ENCODE results near the gene PCDH19. TPM values are rescaled to one million over a fixed set of nuclear protein-coding genes. Genes with fewer than 3 reads are reported as not detected.
"Not testable (repeated sequence)": the region's sequence is repeated elsewhere in the genome, so short reads cannot be mapped to it uniquely, and the experiment has no call there.

Gene PCDH19
- total RNA-seq, result 1.7 and 2.7 TPM in 2 replicates
- long read RNA-seq, full-length matches to known transcripts, result 1 of 2 reads
- long read RNA-seq, partial matches to known transcripts, result 0 of 2 reads
- long read RNA-seq, other reads (novel, unspliced or antisense), result 1 of 2 reads

- Mint-ChIP-seq H3K27me3 (ENCODE audit: unreplicated experiment) (peaks cover 52% of the 10 kb centered on the region), H3K4me1 (ENCODE audit: unreplicated experiment) (peaks cover 13% of the 10 kb centered on the region), H3K36me3 (ENCODE audit: unreplicated experiment) (no peaks in the 10 kb centered on the region), H3K4me3 (ENCODE audit: unreplicated experiment) (peak within 1 kb of the TSS; percentile 82), H3K27ac (ENCODE audit: unreplicated experiment) (no peak within 1 kb of the TSS), H3K9me3 (ENCODE audit: unreplicated experiment) (no peaks in the 10 kb centered on the region)
- no peak for TF ChIP-seq CTCF (IDR thresholded peaks at IDR 0.05)
- no peak for DNase-seq (ENCODE audit: extremely low spot score, unreplicated experiment)
Measured at GRCh38 chrX:100409610-100410590, at the start of gene PCDH19. Gene PCDH19 (minus strand): TSS chrX:100410273. CDS start chrX:100408597, 1,676 bp downstream.

- no peak for DNase-seq (ENCODE audit: extremely low spot score, unreplicated experiment)
- Mint-ChIP-seq H3K4me1 (ENCODE audit: unreplicated experiment) (peaks cover 3% of the 10 kb centered on the region), H3K4me3 (ENCODE audit: unreplicated experiment) (no peak overlapping the region), H3K9me3 (ENCODE audit: unreplicated experiment) (peaks cover 21% of the 10 kb centered on the region), H3K27me3 (ENCODE audit: unreplicated experiment) (no peaks in the 10 kb centered on the region), H3K36me3 (ENCODE audit: unreplicated experiment) (no peaks in the 10 kb centered on the region), H3K27ac (ENCODE audit: unreplicated experiment) (no peak overlapping the region)
- TF ChIP-seq CTCF (IDR thresholded peaks at IDR 0.05), result no peak
Measured at GRCh38 chrX:100449696-100450608, 39.9 kb upstream of the PCDH19 start.

- Mint-ChIP-seq H3K36me3 (ENCODE audit: unreplicated experiment) (no peaks in the 10 kb centered on the region), H3K27ac (ENCODE audit: unreplicated experiment) (no peak overlapping the region), H3K4me3 (ENCODE audit: unreplicated experiment) (peak overlapping the region; percentile 57), H3K27me3 (ENCODE audit: unreplicated experiment) (no peaks in the 10 kb centered on the region), H3K4me1 (ENCODE audit: unreplicated experiment) (peaks cover 3% of the 10 kb centered on the region), H3K9me3 (ENCODE audit: unreplicated experiment) (peaks cover 20% of the 10 kb centered on the region)
- TF ChIP-seq CTCF (IDR thresholded peaks at IDR 0.05), result peak; percentile 74
- no peak for DNase-seq (ENCODE audit: extremely low spot score, unreplicated experiment)
Measured at GRCh38 chrX:100447655-100448397, 37.8 kb upstream of the PCDH19 start.

- DNase-seq (ENCODE audit: extremely low spot score, unreplicated experiment), result no peak
- TF ChIP-seq CTCF (IDR thresholded peaks at IDR 0.05), result no peak
- Mint-ChIP-seq H3K4me3 (ENCODE audit: unreplicated experiment) (no peak overlapping the region), H3K36me3 (ENCODE audit: unreplicated experiment) (no peaks in the 10 kb centered on the region), H3K9me3 (ENCODE audit: unreplicated experiment) (peaks cover under 1% of the 10 kb centered on the region), H3K27me3 (ENCODE audit: unreplicated experiment) (no peaks in the 10 kb centered on the region), H3K4me1 (ENCODE audit: unreplicated experiment) (peaks cover 2% of the 10 kb centered on the region), H3K27ac (ENCODE audit: unreplicated experiment) (no peak overlapping the region)
Measured at GRCh38 chrX:100445593-100445992, 35.5 kb upstream of the PCDH19 start.

GRCh38 chrX:100441321-100441720 lies 31.2 kb upstream of the PCDH19 start:
- not testable (repeated sequence) for H3K4me3 Mint-ChIP-seq (ENCODE audit: unreplicated experiment); H3K27me3 Mint-ChIP-seq (ENCODE audit: unreplicated experiment); H3K36me3 Mint-ChIP-seq (ENCODE audit: unreplicated experiment); H3K27ac Mint-ChIP-seq (ENCODE audit: unreplicated experiment); H3K9me3 Mint-ChIP-seq (ENCODE audit: unreplicated experiment); DNase-seq (ENCODE audit: extremely low spot score, unreplicated experiment); H3K4me1 Mint-ChIP-seq (ENCODE audit: unreplicated experiment)
